OCI-LY1 (cell line): Measurements from ENCODE around the gene PHF24.

Experiments
- CTCF ChIP-seq: fragments of 200-600 bp; sonication (generic), shearing (Covaris generic); IDR thresholded peaks from 2 replicates; pipeline ENCODE4 v1.5.1; 2017; ENCODE audit warnings: mild to moderate bottlenecking, antibody characterized with exemption, low read length, moderate library complexity, mixed read lengths
- EZH2 ChIP-seq: fragments of 200-600 bp; sonication (generic), shearing (Covaris generic); IDR thresholded peaks from 2 replicates; pipeline ENCODE4 v1.8.0; 2017; ENCODE audit warnings: borderline replicate concordance, mixed run types, mild to moderate bottlenecking, antibody characterized with exemption, low read length, moderate library complexity, mixed read lengths

GRCh38 chr9:34980181-34980761 lies 22.2 kb downstream of the PHF24 start:
- TF ChIP-seq CTCF, result no peak
- TF ChIP-seq EZH2, result no peak
